Endodermal cell (in vitro differentiated cells): Measurements from ENCODE around the gene PIP5K1B. TPM values are rescaled to one million over a fixed set of nuclear protein-coding genes. Genes with fewer than 3 reads are reported as not detected.

ENCODE experiments used
- DNase-seq: peaks from one replicate; pipeline ENCODE4 v3.0.0-alpha.2; 2017
- H3K27ac ChIP-seq: 2 replicates; pipeline ENCODE4 v1.5.1; 2013; ENCODE audit warnings: mild to moderate bottlenecking, low read depth, low read length, moderate library complexity
- H3K27me3 ChIP-seq: 2 replicates; pipeline ENCODE4 v1.6.1; 2013; ENCODE audit warnings: mild to moderate bottlenecking, low read length, moderate library complexity; ENCODE audit not compliant: insufficient read depth, control insufficient read depth, poor library complexity, severe bottlenecking
- H3K36me3 ChIP-seq: 2 replicates; pipeline ENCODE4 v1.7.0; 2013; ENCODE audit warnings: mild to moderate bottlenecking, low read length, moderate library complexity; ENCODE audit not compliant: control insufficient read depth, insufficient read depth
- H3K4me1 ChIP-seq: one replicate; pipeline ENCODE4 v1.7.0; 2013; ENCODE audit warnings: low read length; ENCODE audit not compliant: control insufficient read depth, insufficient read depth
- H3K4me3 ChIP-seq: 2 replicates; pipeline ENCODE4 v1.5.1; 2013; ENCODE audit warnings: mild to moderate bottlenecking, low read length, moderate library complexity
- H3K9ac ChIP-seq: 2 replicates; pipeline ENCODE4 v1.6.1; 2013; ENCODE audit warnings: mild to moderate bottlenecking, low read length, moderate library complexity; ENCODE audit not compliant: poor library complexity, severe bottlenecking; ENCODE audit errors: extremely low read depth
- H3K9me3 ChIP-seq: 2 replicates; pipeline ENCODE4 v1.6.1; 2013; ENCODE audit warnings: mild to moderate bottlenecking, low read length, moderate library complexity; ENCODE audit not compliant: control insufficient read depth
- H3K27ac Mint-ChIP-seq: 2 replicates; pipeline ENCODE4 v1.8.0; 2020; ENCODE audit warnings: mixed read lengths
- H3K27me3 Mint-ChIP-seq: 2 replicates; pipeline ENCODE4 v1.8.0; 2021; ENCODE audit warnings: mild to moderate bottlenecking, mixed read lengths; ENCODE audit not compliant: insufficient read depth
- H3K36me3 Mint-ChIP-seq: 2 replicates; pipeline ENCODE4 v1.8.0; 2020; ENCODE audit warnings: low read depth, mixed read lengths
- H3K4me1 Mint-ChIP-seq: 2 replicates; pipeline ENCODE4 v1.8.0; 2020; ENCODE audit warnings: mixed read lengths
- H3K4me3 Mint-ChIP-seq: 2 replicates; pipeline ENCODE4 v1.8.0; 2020; ENCODE audit warnings: mild to moderate bottlenecking, moderate library complexity, mixed read lengths
- H3K9me3 Mint-ChIP-seq: 2 replicates; pipeline ENCODE4 v1.8.0; 2020; ENCODE audit warnings: mild to moderate bottlenecking, mixed read lengths
- WGBS, 2 experiments: methylation state at CpG; one replicate each; pipeline versions ENCODE4 v1.1.5 to v1.1.7; 2013; ENCODE audit warnings: missing lambda C conversion rate in 2 of 2, mixed read lengths in 1 of 2; ENCODE audit not compliant: insufficient coverage in 1 of 2, insufficient read length in 1 of 2; 5-methylcytosine and 5-hydroxymethylcytosine counted together
- total RNA-seq, 2 donors: library from RNA; stranded (reverse); fragmentation: NEBNext Ultra II Directional in 1 of 2; extraction: Animal tissue kit (Norgen Biotek cat#: 25700) in 1 of 2; gene quantifications; 2 replicates in 1 of 2; 3 replicates in 1 of 2; pipeline ENCODE4 v1.2.1, GENCODE V29; 2021
- TF ChIP-seq, protein P1 (sequence below): fragments of 200-600 bp; sonication (generic); conservative IDR thresholded peaks from 2 replicates; pipeline ENCODE4 v1.5.0; 2021; ENCODE audit warnings: antibody characterized with exemption, mild to moderate bottlenecking

Gene PIP5K1B
- total RNA-seq, 2 donors from 2014 or later: 8.5 to 10.2 TPM

DNA sequence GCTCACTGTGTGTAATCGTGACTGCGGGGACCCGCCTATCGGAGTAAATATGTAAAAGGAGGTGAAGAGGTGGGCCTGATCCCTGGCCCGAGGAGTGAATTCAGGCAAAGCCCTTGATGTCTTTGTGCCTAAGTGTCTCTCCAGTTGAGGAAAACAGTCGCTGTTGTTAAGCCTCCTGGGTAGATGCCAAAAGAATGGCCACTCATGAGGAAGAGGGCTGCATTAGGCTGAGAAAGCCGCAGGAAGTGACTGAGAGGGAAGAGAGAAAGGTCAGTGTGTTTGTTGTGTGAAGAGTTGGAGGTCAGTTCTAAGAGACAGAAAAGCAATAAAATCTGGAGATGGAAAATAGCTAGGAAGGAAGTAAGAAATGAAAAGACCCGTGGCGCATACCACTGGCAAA, 35.8 kb upstream of the PIP5K1B start:
- Histone ChIP-seq H3K27ac (peak overlapping the region; percentile 64), H3K4me1 (peaks cover 3% of the 10 kb centered on the region), H3K36me3 (no peaks in the 10 kb centered on the region), H3K9me3 (no peaks in the 10 kb centered on the region), H3K9ac (no peak overlapping the region), H3K4me3 (no peak overlapping the region), H3K27me3 (no peaks in the 10 kb centered on the region)
- WGBS, 2 experiments: 43 to 67% methylated on average over 5 to 9 of the region's 9 CpGs
- Mint-ChIP-seq H3K4me3 (no peak overlapping the region), H3K27me3 (peaks cover 13% of the 10 kb centered on the region), H3K4me1 (peaks cover 23% of the 10 kb centered on the region), H3K27ac (peak overlapping the region; percentile 23), H3K9me3 (no peaks in the 10 kb centered on the region), H3K36me3 (no peaks in the 10 kb centered on the region)
- TF ChIP-seq, protein P1, sequence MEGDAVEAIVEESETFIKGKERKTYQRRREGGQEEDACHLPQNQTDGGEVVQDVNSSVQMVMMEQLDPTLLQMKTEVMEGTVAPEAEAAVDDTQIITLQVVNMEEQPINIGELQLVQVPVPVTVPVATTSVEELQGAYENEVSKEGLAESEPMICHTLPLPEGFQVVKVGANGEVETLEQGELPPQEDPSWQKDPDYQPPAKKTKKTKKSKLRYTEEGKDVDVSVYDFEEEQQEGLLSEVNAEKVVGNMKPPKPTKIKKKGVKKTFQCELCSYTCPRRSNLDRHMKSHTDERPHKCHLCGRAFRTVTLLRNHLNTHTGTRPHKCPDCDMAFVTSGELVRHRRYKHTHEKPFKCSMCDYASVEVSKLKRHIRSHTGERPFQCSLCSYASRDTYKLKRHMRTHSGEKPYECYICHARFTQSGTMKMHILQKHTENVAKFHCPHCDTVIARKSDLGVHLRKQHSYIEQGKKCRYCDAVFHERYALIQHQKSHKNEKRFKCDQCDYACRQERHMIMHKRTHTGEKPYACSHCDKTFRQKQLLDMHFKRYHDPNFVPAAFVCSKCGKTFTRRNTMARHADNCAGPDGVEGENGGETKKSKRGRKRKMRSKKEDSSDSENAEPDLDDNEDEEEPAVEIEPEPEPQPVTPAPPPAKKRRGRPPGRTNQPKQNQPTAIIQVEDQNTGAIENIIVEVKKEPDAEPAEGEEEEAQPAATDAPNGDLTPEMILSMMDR: no peak
- peak; percentile 59 for DNase-seq

DNA sequence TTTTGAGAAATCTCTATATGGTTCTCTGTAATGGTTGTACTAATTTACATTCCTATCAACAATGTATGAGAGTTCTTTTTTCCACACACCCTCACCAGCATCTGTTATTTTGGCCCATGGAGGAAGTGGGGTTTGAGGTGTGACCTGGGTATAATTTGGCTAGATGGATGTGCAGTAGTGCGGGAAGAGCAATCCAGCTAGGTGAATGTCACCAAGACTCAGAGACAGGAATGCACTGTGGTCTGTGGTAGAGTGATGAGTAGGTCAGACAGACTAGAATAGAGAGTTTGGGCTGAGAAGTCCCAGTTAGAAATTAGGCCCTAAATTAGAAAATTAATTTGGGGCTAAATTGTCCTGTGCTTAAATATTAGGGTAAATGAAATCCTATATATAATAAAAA, 32.8 kb upstream of the PIP5K1B start:
- Mint-ChIP-seq H3K4me3 (no peak overlapping the region), H3K27ac (no peak overlapping the region), H3K4me1 (peaks cover 22% of the 10 kb centered on the region), H3K36me3 (no peaks in the 10 kb centered on the region), H3K9me3 (no peaks in the 10 kb centered on the region), H3K27me3 (peaks cover 30% of the 10 kb centered on the region)
- H3K4me3 ChIP-seq: no peak overlapping the region
- peaks cover 19% of the 10 kb centered on the region for H3K27me3 ChIP-seq
- peaks cover 3% of the 10 kb centered on the region for H3K4me1 ChIP-seq
- 96% methylated on average over 1 of the region's 1 CpG; no CpG with 5 or more reads in 1 of the 2 experiments for WGBS, 2 experiments
- TF ChIP-seq, protein P1: no peak
- no peak overlapping the region for H3K9ac ChIP-seq
- H3K36me3 ChIP-seq: no peaks in the 10 kb centered on the region
- H3K9me3 ChIP-seq: no peaks in the 10 kb centered on the region
- DNase-seq: no peak
- H3K27ac ChIP-seq: no peak overlapping the region

DNA sequence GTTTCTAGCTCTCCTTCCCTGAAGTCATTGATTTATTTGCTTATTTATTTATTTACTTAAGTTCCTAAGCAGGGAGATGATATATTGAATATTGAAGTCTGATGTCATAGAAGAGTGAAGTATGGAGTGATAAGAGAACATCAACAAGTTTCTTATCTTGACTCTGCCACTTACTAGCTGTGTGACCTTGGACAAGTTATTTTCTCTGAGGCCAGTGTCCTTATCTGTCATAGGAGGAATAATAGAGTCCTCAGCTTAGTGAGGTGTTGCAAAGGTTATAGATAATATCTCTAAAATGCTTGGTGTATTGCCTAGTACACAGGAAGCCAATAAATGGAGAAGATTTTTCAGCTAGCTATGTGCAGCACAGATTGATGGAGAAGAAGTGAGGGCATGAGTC, 32.4 kb upstream of the PIP5K1B start:
- no peaks in the 10 kb centered on the region for H3K9me3 ChIP-seq
- TF ChIP-seq, protein P1: no peak
- H3K4me1 Mint-ChIP-seq: peaks cover 18% of the 10 kb centered on the region

More for the DNA sequence above, 32.4 kb upstream of the PIP5K1B start:
- no peak for DNase-seq
- no peak overlapping the region for H3K27ac Mint-ChIP-seq
- H3K36me3 Mint-ChIP-seq: no peaks in the 10 kb centered on the region
- peaks cover 32% of the 10 kb centered on the region for H3K27me3 Mint-ChIP-seq
- Histone ChIP-seq H3K27me3 (peaks cover 19% of the 10 kb centered on the region), H3K36me3 (no peaks in the 10 kb centered on the region), H3K4me1 (peaks cover 3% of the 10 kb centered on the region), H3K9ac (no peak overlapping the region), H3K27ac (no peak overlapping the region), H3K4me3 (no peak overlapping the region)
- no peak overlapping the region for H3K4me3 Mint-ChIP-seq
- H3K9me3 Mint-ChIP-seq: no peaks in the 10 kb centered on the region
